Activated CD4-positive, alpha-beta T cell treated with anti-CD3 and anti-CD28 coated beads, Interleukin-2, amount 50 U/mL, for 1 hour (primary cell): ENCODE data around the gene IL1F10.
"Not testable (repeated sequence)": the region's sequence is repeated elsewhere in the genome, so short reads cannot be mapped to it uniquely, and the experiment has no call there.

Experiments used
- DNase-seq: peaks from one replicate; pipeline ENCODE4 v3.0.0-alpha.2; 2020

IL1F10 gene

GRCh38 chr2:113081488-113082210, 13.9 kb downstream of the IL1F10 start:
- DNase-seq, result no peak

- DNase-seq, result no peak
These were observed 15.5 kb downstream of the IL1F10 start for GRCh38 chr2:113083296-113083695.

- DNase-seq, result no peak
These were observed 16.7 kb downstream of the IL1F10 start for GRCh38 chr2:113084249-113085000.

GRCh38 chr2:113085542-113085941, 17.8 kb downstream of the IL1F10 start:
- DNase-seq, result no peak

- no peak for DNase-seq
These were observed 20.6 kb downstream of the IL1F10 start for GRCh38 chr2:113088213-113088992.

- no peak for DNase-seq
These were observed 22.1 kb downstream of the IL1F10 start for GRCh38 chr2:113089916-113090315.

GRCh38 chr2:113091231-113091896, 23.6 kb downstream of the IL1F10 start:
- no peak for DNase-seq

- DNase-seq, result no peak
These were observed 25.3 kb downstream of the IL1F10 start for GRCh38 chr2:113092864-113093612.

- no peak for DNase-seq
These were observed 25.8 kb downstream of the IL1F10 start for GRCh38 chr2:113093613-113093977.

GRCh38 chr2:113096306-113096705, 28.5 kb downstream of the IL1F10 start:
- not testable (repeated sequence) for DNase-seq

GRCh38 chr2:113096842-113097618, 29.3 kb downstream of the IL1F10 start:
- DNase-seq, result not testable (repeated sequence)

GRCh38 chr2:113098041-113098440, 30.3 kb downstream of the IL1F10 start:
- no peak for DNase-seq

GRCh38 chr2:113098532-113098931, 30.8 kb downstream of the IL1F10 start:
- DNase-seq, result no peak

GRCh38 chr2:113102133-113102532, 34.4 kb downstream of the IL1F10 start:
- DNase-seq, result no peak

- DNase-seq, result no peak
These were observed 35.5 kb downstream of the IL1F10 start for GRCh38 chr2:113103277-113103676.

- no peak for DNase-seq
These were observed 36.4 kb downstream of the IL1F10 start for GRCh38 chr2:113104054-113104611.

GRCh38 chr2:113105047-113105785, 37.4 kb downstream of the IL1F10 start:
- no peak for DNase-seq

- no peak for DNase-seq
These were observed 43.4 kb downstream of the IL1F10 start for GRCh38 chr2:113111121-113111520.

- DNase-seq, result no peak
These were observed 44.1 kb downstream of the IL1F10 start for GRCh38 chr2:113111823-113112287.

- DNase-seq, result no peak
These were observed 44.7 kb downstream of the IL1F10 start for GRCh38 chr2:113112441-113112840.
